ENCODE results near the gene NEFH.

DNA sequence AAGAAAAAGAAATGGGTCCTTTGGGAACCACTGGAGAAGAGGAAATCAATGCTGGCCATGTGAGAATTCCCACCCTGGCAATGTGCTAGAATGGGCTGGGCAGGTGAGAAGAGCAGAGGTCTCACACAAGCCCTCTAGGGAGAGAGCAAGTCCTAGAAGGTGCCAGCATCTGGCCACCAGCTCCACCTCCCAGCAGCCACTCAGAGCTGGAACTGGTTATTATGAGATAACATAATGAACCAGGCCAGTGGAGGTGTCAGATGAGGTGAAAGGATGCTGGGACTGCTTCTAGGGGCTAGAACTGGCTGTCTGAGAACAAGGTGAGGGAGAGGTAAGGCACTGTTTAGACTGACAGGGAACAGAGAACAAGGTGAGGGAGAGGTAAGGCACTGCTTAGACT lies 29.3 kb downstream of the NEFH start:
- TF ChIP-seq, protein P1, sequence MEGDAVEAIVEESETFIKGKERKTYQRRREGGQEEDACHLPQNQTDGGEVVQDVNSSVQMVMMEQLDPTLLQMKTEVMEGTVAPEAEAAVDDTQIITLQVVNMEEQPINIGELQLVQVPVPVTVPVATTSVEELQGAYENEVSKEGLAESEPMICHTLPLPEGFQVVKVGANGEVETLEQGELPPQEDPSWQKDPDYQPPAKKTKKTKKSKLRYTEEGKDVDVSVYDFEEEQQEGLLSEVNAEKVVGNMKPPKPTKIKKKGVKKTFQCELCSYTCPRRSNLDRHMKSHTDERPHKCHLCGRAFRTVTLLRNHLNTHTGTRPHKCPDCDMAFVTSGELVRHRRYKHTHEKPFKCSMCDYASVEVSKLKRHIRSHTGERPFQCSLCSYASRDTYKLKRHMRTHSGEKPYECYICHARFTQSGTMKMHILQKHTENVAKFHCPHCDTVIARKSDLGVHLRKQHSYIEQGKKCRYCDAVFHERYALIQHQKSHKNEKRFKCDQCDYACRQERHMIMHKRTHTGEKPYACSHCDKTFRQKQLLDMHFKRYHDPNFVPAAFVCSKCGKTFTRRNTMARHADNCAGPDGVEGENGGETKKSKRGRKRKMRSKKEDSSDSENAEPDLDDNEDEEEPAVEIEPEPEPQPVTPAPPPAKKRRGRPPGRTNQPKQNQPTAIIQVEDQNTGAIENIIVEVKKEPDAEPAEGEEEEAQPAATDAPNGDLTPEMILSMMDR (IDR thresholded peaks at IDR 0.05), result no peak
- no peak for TF ChIP-seq EP300 (IDR thresholded peaks at IDR 0.05)
- TF ChIP-seq POLR2A (IDR thresholded peaks at IDR 0.05), result no peak
